ENCODE results near the gene SBF1. TPM values are rescaled to one million over a fixed set of nuclear protein-coding genes. Genes with fewer than 3 reads are reported as not detected.
"Not testable (repeated sequence)": the region's sequence is repeated elsewhere in the genome, so short reads cannot be mapped to it uniquely, and the experiment has no call there.

Gene SBF1
- total RNA-seq, 1 donor from 2014 or later = 110 TPM

- H3K4me1 Mint-ChIP-seq (ENCODE audit: unreplicated experiment) = no peaks in the 10 kb centered on the region
- TF ChIP-seq CTCF (IDR thresholded peaks at IDR 0.05) = no peak
- no peak for DNase-seq (ENCODE audit: extremely low spot score, unreplicated experiment)
- H3K4me3 Mint-ChIP-seq (ENCODE audit: unreplicated experiment) = no peak overlapping the region
- peaks cover 13% of the 10 kb centered on the region for H3K36me3 Mint-ChIP-seq (ENCODE audit: unreplicated experiment)
- H3K27ac Mint-ChIP-seq (ENCODE audit: unreplicated experiment) = no peak overlapping the region
- no peaks in the 10 kb centered on the region for H3K9me3 Mint-ChIP-seq (ENCODE audit: unreplicated experiment)
- no peaks in the 10 kb centered on the region for H3K27me3 Mint-ChIP-seq (ENCODE audit: unreplicated experiment)
Observed at GRCh38 chr22:50436015-50436830, 38.6 kb downstream of the SBF1 start.

- H3K4me3 Mint-ChIP-seq (ENCODE audit: unreplicated experiment) = no peak overlapping the region
- H3K36me3 Mint-ChIP-seq (ENCODE audit: unreplicated experiment) = peaks cover 18% of the 10 kb centered on the region
- no peak for DNase-seq (ENCODE audit: extremely low spot score, unreplicated experiment)
- TF ChIP-seq CTCF (IDR thresholded peaks at IDR 0.05) = no peak
- H3K9me3 Mint-ChIP-seq (ENCODE audit: unreplicated experiment) = no peaks in the 10 kb centered on the region
- H3K27ac Mint-ChIP-seq (ENCODE audit: unreplicated experiment) = no peak overlapping the region
- no peaks in the 10 kb centered on the region for H3K4me1 Mint-ChIP-seq (ENCODE audit: unreplicated experiment)
- H3K27me3 Mint-ChIP-seq (ENCODE audit: unreplicated experiment) = no peaks in the 10 kb centered on the region
Observed at GRCh38 chr22:50435291-50436014, 39.4 kb downstream of the SBF1 start.

GRCh38 chr22:50434849-50435248 is 40.0 kb downstream of the SBF1 start:
- TF ChIP-seq CTCF (IDR thresholded peaks at IDR 0.05) = no peak
- Mint-ChIP-seq H3K36me3 (ENCODE audit: unreplicated experiment) (peaks cover 18% of the 10 kb centered on the region), H3K27ac (ENCODE audit: unreplicated experiment) (no peak overlapping the region), H3K4me1 (ENCODE audit: unreplicated experiment) (no peaks in the 10 kb centered on the region), H3K9me3 (ENCODE audit: unreplicated experiment) (no peaks in the 10 kb centered on the region), H3K27me3 (ENCODE audit: unreplicated experiment) (no peaks in the 10 kb centered on the region), H3K4me3 (ENCODE audit: unreplicated experiment) (no peak overlapping the region)
- no peak for DNase-seq (ENCODE audit: extremely low spot score, unreplicated experiment)

DNA sequence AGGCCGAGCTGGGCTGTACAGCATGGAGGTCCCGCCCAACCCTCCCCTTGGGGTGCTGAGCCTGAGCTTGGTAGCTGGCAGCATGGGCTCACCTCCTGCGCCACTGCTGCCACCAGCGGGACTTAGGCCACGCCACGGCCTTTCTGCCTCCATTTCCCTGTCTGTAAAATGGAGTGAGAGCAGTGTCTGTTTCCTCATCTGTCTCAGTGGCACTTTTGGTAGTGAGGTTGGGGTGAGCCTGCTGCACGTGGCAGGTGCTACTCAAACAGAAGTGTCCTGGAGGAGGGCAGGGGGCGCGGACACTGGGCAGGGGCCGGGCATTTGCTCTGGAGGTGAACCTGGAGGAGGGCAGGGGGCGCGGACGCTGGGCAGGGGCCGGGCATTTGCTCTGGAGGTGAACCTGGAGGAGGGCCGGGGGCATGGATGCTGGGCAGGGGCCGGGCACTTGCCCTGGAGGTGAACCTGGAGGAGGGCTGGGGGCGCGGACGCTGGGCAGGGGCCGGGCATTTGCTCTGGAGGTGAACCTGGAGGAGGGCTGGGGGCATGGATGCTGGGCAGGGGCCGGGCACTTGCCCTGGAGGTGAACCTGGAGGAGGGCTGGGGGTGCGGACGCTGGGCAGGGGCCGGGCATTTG is 41.8 kb downstream of the SBF1 start:
- peaks cover 31% of the 10 kb centered on the region for H3K36me3 Mint-ChIP-seq (ENCODE audit: unreplicated experiment)
- not testable (repeated sequence) for H3K27ac Mint-ChIP-seq (ENCODE audit: unreplicated experiment); H3K27me3 Mint-ChIP-seq (ENCODE audit: unreplicated experiment); H3K4me3 Mint-ChIP-seq (ENCODE audit: unreplicated experiment); H3K4me1 Mint-ChIP-seq (ENCODE audit: unreplicated experiment); DNase-seq (ENCODE audit: extremely low spot score, unreplicated experiment); H3K9me3 Mint-ChIP-seq (ENCODE audit: unreplicated experiment)

DNA sequence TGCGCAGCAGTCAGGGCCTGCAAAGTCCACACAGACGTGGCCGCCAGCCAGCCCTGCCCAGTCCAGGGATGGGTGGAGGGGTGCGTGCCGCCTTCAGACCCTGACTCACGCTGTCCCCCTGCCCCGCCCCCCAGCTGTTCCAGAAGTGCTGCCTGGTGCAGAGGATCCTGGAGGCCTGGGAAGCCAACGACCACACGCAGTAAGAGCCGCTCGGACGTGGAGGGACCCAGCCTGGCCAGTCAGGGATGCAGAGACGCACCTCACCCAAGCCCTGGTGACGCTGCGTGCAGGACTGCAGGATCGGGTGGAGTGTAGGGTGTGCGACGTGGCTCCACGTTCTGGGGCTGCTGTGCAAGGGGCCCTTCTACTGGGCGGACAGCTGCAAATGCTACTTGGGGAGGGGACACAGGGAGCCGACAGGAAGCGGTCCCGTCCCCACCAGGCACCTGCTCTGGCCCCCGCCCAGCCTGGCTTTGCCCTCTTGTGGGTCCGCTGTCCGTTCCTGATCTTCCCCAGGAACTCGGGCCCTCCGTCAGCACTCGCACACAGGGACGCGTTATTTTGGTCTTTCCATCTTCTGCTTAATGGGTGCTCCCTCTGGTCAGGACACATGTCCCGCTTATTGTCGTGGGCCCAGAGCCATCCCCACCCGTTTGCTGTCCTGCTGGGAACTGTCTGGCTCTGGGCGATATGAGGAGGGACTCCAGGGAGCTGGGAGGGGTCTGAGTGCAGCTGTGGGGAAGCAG is 42.5 kb downstream of the SBF1 start:
- Mint-ChIP-seq H3K27me3 (ENCODE audit: unreplicated experiment) (no peaks in the 10 kb centered on the region), H3K4me3 (ENCODE audit: unreplicated experiment) (no peak overlapping the region), H3K36me3 (ENCODE audit: unreplicated experiment) (peaks cover 32% of the 10 kb centered on the region), H3K9me3 (ENCODE audit: unreplicated experiment) (no peaks in the 10 kb centered on the region), H3K4me1 (ENCODE audit: unreplicated experiment) (no peaks in the 10 kb centered on the region), H3K27ac (ENCODE audit: unreplicated experiment) (no peak overlapping the region)
- TF ChIP-seq CTCF (IDR thresholded peaks at IDR 0.05) = no peak
- DNase-seq (ENCODE audit: extremely low spot score, unreplicated experiment) = no peak
